ENCODE measurements around the gene CDK3. TPM values are rescaled to one million over a fixed set of nuclear protein-coding genes. Genes with fewer than 3 reads are reported as not detected.
A peak's percentile ranks its signal among the peaks of the same experiment; 100 is the strongest.

CDK3 gene
- total and polyA plus RNA-seq, 2 of the 4 experiments (the other 2 are of a cell fraction): 0.72 to 8.8 TPM

- H2BK20ac ChIP-seq (ENCODE audit: low read depth, low read length): no peak overlapping the region
- ChIA-PET CTCF (interaction anchor here (1.1 to 2.0 kb wide), 4 partner anchors 9 to 100 kb away, joined by 3 to 7 read pairs (median 6); partner anchors contain the start of genes ACOX1, MRPL38 and TEN1), POLR2A (ENCODE audit: unreplicated experiment) (no interaction called here)
- WGBS, 2 experiments (ENCODE audit: extremely low coverage in 2 of 2, insufficient read length in 1 of 2): 62% methylated on average over 14 of the region's 16 CpGs; no CpG with 5 or more reads in 1 of the 2 experiments
- H2AFZ ChIP-seq (replicated peaks; ENCODE audit: low read length, poor library complexity): peak overlapping the region; percentile 18
- H3K14ac ChIP-seq (replicated peaks; ENCODE audit: low read depth, low read length): 0 out of 2 replicates have a peak overlapping the region, but pooled peaks have one; percentile 37
- peaks cover 2% of the 10 kb centered on the region; the same call in 1 of the 2 replicates for H3K36me3 ChIP-seq (ENCODE audit: control insufficient read depth, insufficient read depth, low read length)
- no peaks in the 10 kb centered on the region for H3K9me1 ChIP-seq (ENCODE audit: insufficient read depth, low read length)
- no peak overlapping the region for H2BK120ac ChIP-seq (ENCODE audit: low read depth, low read length)
- no peak overlapping the region for H3K18ac ChIP-seq (ENCODE audit: low read depth, low read length)
- H2BK5ac ChIP-seq (ENCODE audit: low read depth, low read length, poor library complexity, severe bottlenecking): no peak overlapping the region
- 0 out of 2 replicates have a peak overlapping the region, but pooled peaks have one; percentile 5 for H3K27ac ChIP-seq (ENCODE audit: insufficient read depth, low read length)
- peak overlapping the region; percentile 59; the same call in 1 of the 2 replicates for H2AK5ac ChIP-seq (ENCODE audit: low read depth, low read length)
- H3K79me1 ChIP-seq (ENCODE audit: low read depth in 1 of 2, low read length in 2 of 2): peaks cover 0 to 3% of the 10 kb centered on the region in 2 experiments; a peak in 1 of 4 replicates
- H4K5ac ChIP-seq (ENCODE audit: low read depth, low read length): peak overlapping the region; percentile 0; the same call in 1 of the 2 replicates
- TF ChIP-seq BHLHE40 (IDR thresholded peaks at IDR 0.05; ENCODE audit: low read depth, low read length): no peak
- TF ChIP-seq CTCF (conservative IDR thresholded peaks at IDR 0.05; ENCODE audit: low read depth, low read length): peak; percentile 76
- peak; percentile 71 for TF ChIP-seq SMC3 (IDR thresholded peaks at IDR 0.05; ENCODE audit: low read depth, low read length)
- TF ChIP-seq RAD21 (IDR thresholded peaks at IDR 0.05; ENCODE audit: low read length): peak; percentile 75
- dilution Hi-C loops (cut with HindIII; ENCODE audit: low sequenced_read_pairs, unreplicated experiment): no loop called here
- ATAC-seq (ENCODE audit: low read depth) (peak; percentile 78), DNase-seq (peak; percentile 63)
- peaks cover 7% of the 10 kb centered on the region for H3K4me1 ChIP-seq (ENCODE audit: control insufficient read depth, insufficient read depth, low read length)
- no peaks in the 10 kb centered on the region for H4K20me1 ChIP-seq (ENCODE audit: insufficient read depth, low read length)
- H4K91ac ChIP-seq (ENCODE audit: insufficient read depth, low read depth, low read length): no peak overlapping the region
- H4K8ac ChIP-seq (ENCODE audit: low read depth in 2 of 2, low read length in 2 of 2): peak overlapping the region; percentile 61 to 66; a peak in 2 of 4 replicates
- no peaks in the 10 kb centered on the region for H3K9me3 ChIP-seq (ENCODE audit: control insufficient read depth, insufficient read depth, low read length)
- peak overlapping the region; percentile 21 for H2AK9ac ChIP-seq (replicated peaks; ENCODE audit: low read depth, low read length, poor library complexity)
- no peaks in the 10 kb centered on the region for H3K27me3 ChIP-seq (ENCODE audit: control insufficient read depth, insufficient read depth, low read length)
- H3K23ac ChIP-seq (ENCODE audit: low read depth, low read length): no peak overlapping the region
- no peak overlapping the region; the same call in 1 of the 2 replicates for H3K4ac ChIP-seq (ENCODE audit: low read depth, low read length)
- no peak overlapping the region for H3K4me2 ChIP-seq (ENCODE audit: low read depth, low read length)
- in situ Hi-C loops (cut with MboI; ENCODE audit: low sequenced_read_pairs): loop anchor here (5.0 kb wide), 1 partner anchor 93 kb away; no protein-coding TSS in a partner anchor
- no peak overlapping the region for H3K56ac ChIP-seq (ENCODE audit: extremely low read depth, insufficient read depth, low read length)
- intact Hi-C loops (cut with micrococcal nuclease): loop anchor here (1.0 to 5.0 kb wide), 2 partner anchors 100 to 292 kb away; no protein-coding TSS in a partner anchor
- H3K4me3 ChIP-seq (ENCODE audit: insufficient read depth, low read depth, low read length): no peak overlapping the region
- no TSS peak for BruUV-seq (replicated peaks)
- H3K9ac ChIP-seq (ENCODE audit: low read depth, low read length): no peak overlapping the region
- no peak overlapping the region for H2BK15ac ChIP-seq (ENCODE audit: low read depth, low read length)
Observed at GRCh38 chr17:76005263-76006149, 4.9 kb downstream of the CDK3 start.

All from IMR-90 (cell line).